K562 (cell line): ENCODE measurements around the gene OPRL1. TPM values are rescaled to one million over a fixed set of nuclear protein-coding genes. Genes with fewer than 3 reads are reported as not detected.

Source experiments
- ELF1 ChIP-seq: fragments of 200-800 bp; sonication (Bioruptor generic); IDR thresholded peaks from 2 replicates; pipeline ENCODE4 v1.6.1; 2016; ENCODE audit warnings: missing genetic modification characterization, missing compliant biosample characterization
- ELK3 ChIP-seq: fragments of 450-650 bp; formaldehyde crosslinking; IDR thresholded peaks from 2 replicates; pipeline ENCODE4 v1.4.0; 2020; ENCODE audit warnings: mild to moderate bottlenecking
- FOXK2 ChIP-seq, 2 experiments: fragments of 450-650 bp; IDR thresholded peaks in 1 of 2; conservative IDR thresholded peaks in 1 of 2; 2 replicates each; pipeline ENCODE4 v1.6.1; 2016; ENCODE audit warnings: low read depth in 2 of 2, mild to moderate bottlenecking in 1 of 2
- HES1 ChIP-seq: fragments of 450-650 bp; IDR thresholded peaks from 2 replicates; pipeline ENCODE4 v1.6.1; 2016; ENCODE audit warnings: low read depth, mild to moderate bottlenecking, moderate library complexity
- IRF9 ChIP-seq: fragments of 450-650 bp; IDR thresholded peaks from 2 replicates; pipeline ENCODE4 v1.6.1; 2016; ENCODE audit warnings: missing biosample characterization, missing genetic modification characterization
- MLLT1 ChIP-seq, 2 experiments: fragments of 450-650 bp; IDR thresholded peaks; 2 replicates each; pipeline ENCODE4 v1.6.1; 2016
- MTA1 ChIP-seq: fragments of 450-650 bp; IDR thresholded peaks from 2 replicates; pipeline ENCODE4 v1.6.1; 2017; ENCODE audit warnings: borderline replicate concordance
- MYNN ChIP-seq, 2 experiments: sonication (generic); formaldehyde crosslinking in 1 of 2; IDR thresholded peaks; 2 replicates each; pipeline versions ENCODE4 v1.5.0 to v1.6.1; 2016 to 2020; ENCODE audit warnings: antibody characterized with exemption in 1 of 2, missing genetic modification reagents in 1 of 2
- NCOA1 ChIP-seq: fragments of 450-650 bp; IDR thresholded peaks from 2 replicates; pipeline ENCODE4 v1.6.1; 2016; ENCODE audit warnings: low read depth
- NFYB ChIP-seq: IDR thresholded peaks from 2 replicates; pipeline ENCODE4 v1.6.1; 2011; ENCODE audit warnings: mild to moderate bottlenecking, moderate library complexity; ENCODE audit not compliant: insufficient read length; ENCODE audit errors: extremely low read depth
- NR2C2 ChIP-seq, 2 experiments: fragments of 200-800 bp in 1 of 2; sonication (Bioruptor generic) in 1 of 2; sonication (generic) in 1 of 2; formaldehyde crosslinking in 1 of 2; IDR thresholded peaks; 2 replicates each; pipeline versions ENCODE4 v1.6.1 to v1.8.0; 2016 to 2022; ENCODE audit warnings: mild to moderate bottlenecking in 1 of 2, missing compliant biosample characterization in 1 of 2, missing genetic modification characterization in 1 of 2, missing genetic modification reagents in 1 of 2
- PHTF2 ChIP-seq: fragments of 250-450 bp; sonication (Bioruptor Pico); IDR thresholded peaks from 2 replicates; pipeline ENCODE4 v1.5.0; 2021; ENCODE audit warnings: mild to moderate bottlenecking
- POLR2AphosphoS2 ChIP-seq: IDR thresholded peaks from 2 replicates; pipeline ENCODE4 v1.6.1; 2012; ENCODE audit warnings: low read length, improper control_type of control experiment
- PRDM10 ChIP-seq: fragments of 450-650 bp; IDR thresholded peaks from 2 replicates; pipeline ENCODE4 v1.6.1; 2018; ENCODE audit not compliant: partially characterized antibody
- RBFOX2 ChIP-seq: fragments of 200-400 bp; formaldehyde crosslinking; IDR thresholded peaks from 2 replicates; pipeline ENCODE4 v1.6.1; 2017; ENCODE audit warnings: low read depth, mild to moderate bottlenecking, low read length, moderate library complexity
- SRSF3 ChIP-seq: fragments of 200-400 bp; formaldehyde crosslinking; IDR thresholded peaks from 2 replicates; pipeline ENCODE4 v1.6.1; 2016; ENCODE audit warnings: mild to moderate bottlenecking, low read length, moderate library complexity; ENCODE audit not compliant: insufficient read depth
- TRIM28 ChIP-seq: fragments of 450-650 bp; IDR thresholded peaks from 2 replicates; pipeline ENCODE4 v1.6.1; 2017
- ZBTB8A ChIP-seq: fragments of 450-650 bp; IDR thresholded peaks from 2 replicates; pipeline ENCODE4 v1.6.1; 2018; ENCODE audit warnings: mild to moderate bottlenecking, moderate library complexity; ENCODE audit not compliant: partially characterized antibody
- ZFP1 ChIP-seq: fragments of 450-650 bp; formaldehyde crosslinking; IDR thresholded peaks from 2 replicates; pipeline ENCODE4 v1.4.0; 2020; ENCODE audit warnings: mild to moderate bottlenecking, mixed read lengths
- ZKSCAN1 ChIP-seq: fragments of 150-350 bp; IDR thresholded peaks from 2 replicates; pipeline ENCODE4 v1.6.1; 2016; ENCODE audit warnings: low read depth, low read length
- polyA plus RNA-seq, 8 experiments: library from polyadenylated mRNA; depleted of rRNA in 4 of 8; stranded (reverse) in 5 of 8; unstranded in 3 of 8; fragments of >200 nt; fragmentation: Nextera tagmentation in 2 of 8; fragmentation: Illumina TruSeq in 1 of 8; extraction: Ambion mirVana in 2 of 8; extraction: Trizol in 1 of 8; gene quantifications; 2 replicates each; pipeline versions ENCODE4 v1.2.1 to v1.2.3, GENCODE V29; 2011 to 2014; ENCODE audit warnings: inconsistent platforms in 1 of 8, missing spikeins in 1 of 8
- total RNA-seq, 7 experiments: library from RNA; depleted of rRNA in 6 of 7; stranded (reverse); fragments of >200 nt in 6 of 7; fragmentation: Illumina TruSeq in 2 of 7; extraction: Trizol in 2 of 7; gene quantifications; 2 replicates each; pipeline versions ENCODE4 v1.2.1 to v1.2.3, GENCODE V29; 2011 to 2021; ENCODE audit warnings: low replicate concordance in 1 of 7

The OPRL1 gene
- total and polyA plus RNA-seq, 9 of the 15 experiments (the other 6 are each of a cell fraction or from before 2014, with no cell fraction given), result 0.06 to 0.33 (median 0.11) TPM; not detected in 2

- TF ChIP-seq MYNN (IDR thresholded peaks at IDR 0.05) (no peak), MYNN (CRISPR knock-in tag; IDR thresholded peaks at IDR 0.05) (no peak), NCOA1 (no peak), ELK3 (CRISPR knock-in tag) (no peak), ELF1 (peak; percentile 86), ZKSCAN1 (no peak), SRSF3 (no peak), RBFOX2 (peak; percentile 66), POLR2AphosphoS2 (no peak), HES1 (no peak), NR2C2 (CRISPR knock-in tag; IDR thresholded peaks at IDR 0.05) (no peak), NR2C2 (tag; IDR thresholded peaks at IDR 0.05) (no peak), IRF9 (tag) (no peak), ZFP1 (no peak), TRIM28 (no peak), PHTF2 (CRISPR knock-in tag) (no peak), MTA1 (no peak), MLLT1 (IDR thresholded peaks at IDR 0.05) (no peak), FOXK2 (conservative IDR thresholded peaks at IDR 0.05 in 1 of 2, IDR thresholded peaks at IDR 0.05 in 1 of 2; ENCODE audit: low read depth in 2 of 2) (no peak), NFYB (no peak), ZBTB8A (no peak), PRDM10 (no peak)
These were observed 439 bp upstream of the OPRL1 start, which contains the start of gene RGS19 (continued) for GRCh38 chr20:64079273-64080012.
